Stomach (tissue), 9 donors: Measurements from ENCODE around the gene ANO1. TPM values are rescaled to one million over a fixed set of nuclear protein-coding genes. Genes with fewer than 3 reads are reported as not detected.

Experiments
- DNase-seq, 2 donors: peaks; one replicate each; pipeline versions ENCODE4 v3.0.0 to v3.0.0-alpha.2; 2013 to 2019
- H3K27ac ChIP-seq, 5 donors: fragments of 200-600 bp in 4 of 5; sonication (generic) in 4 of 5; one replicate each; pipeline ENCODE4 v1.5.1; 2013 to 2019; ENCODE audit warnings: mild to moderate bottlenecking in 1 of 5, moderate library complexity in 1 of 5
- H3K27me3 ChIP-seq, 3 donors: fragments of 200-600 bp; sonication (generic); one replicate each; pipeline ENCODE4 v1.5.1; 2017 to 2019; ENCODE audit warnings: mixed run types in 1 of 3
- H3K36me3 ChIP-seq, 4 donors: fragments of 200-600 bp; sonication (generic); 1 replicate in 3 of 4; 2 replicates in 1 of 4; pipeline ENCODE4 v1.5.1; 2016 to 2019
- H3K4me1 ChIP-seq, 4 donors: fragments of 200-600 bp; sonication (generic); one replicate each; pipeline ENCODE4 v1.5.1; 2016 to 2019
- H3K4me3 ChIP-seq, 4 donors: fragments of 200-600 bp; sonication (generic) in 3 of 4; one replicate each; pipeline ENCODE4 v1.5.1; 2016 to 2019; ENCODE audit warnings: mild to moderate bottlenecking in 1 of 4
- H3K9me3 ChIP-seq, 4 donors: fragments of 200-600 bp; sonication (generic); one replicate each; pipeline ENCODE4 v1.5.1; 2016 to 2019
- CTCF ChIP-seq, 7 experiments: fragments of 450-650 bp in 4 of 7; fragments of 200-600 bp in 3 of 7; sonication (generic) in 3 of 7; IDR thresholded peaks; one replicate each; pipeline ENCODE4 v1.5.1; 2016 to 2019; ENCODE audit warnings: antibody characterized with exemption in 7 of 7, control low read depth in 2 of 7, mild to moderate bottlenecking in 1 of 7
- EP300 ChIP-seq: sonication (generic); formaldehyde crosslinking; IDR thresholded peaks from one replicate; pipeline ENCODE4 v1.6.1; 2017; ENCODE audit warnings: antibody characterized with exemption
- POLR2A ChIP-seq, 4 donors: fragments of 450-650 bp; IDR thresholded peaks; one replicate each; pipeline ENCODE4 v1.6.1; 2016; ENCODE audit warnings: antibody characterized with exemption in 4 of 4, control low read depth in 2 of 4, mild to moderate bottlenecking in 1 of 4, moderate library complexity in 1 of 4
- POLR2AphosphoS5 ChIP-seq, 3 donors: sonication (generic); formaldehyde crosslinking; IDR thresholded peaks; one replicate each; pipeline ENCODE4 v1.6.1; 2016; ENCODE audit warnings: antibody characterized with exemption in 3 of 3
- WGBS, 5 donors: extraction: QIAGEN DNeasy Blood & Tissue Kit in 3 of 5; methylation state at CpG; one replicate each; pipeline versions ENCODE4 v1.1.5 to v1.1.7; 2013 to 2018; 5-methylcytosine and 5-hydroxymethylcytosine counted together
- intact Hi-C: fragments of 100-400 bp; cut with DNase I; formaldehyde crosslinking; loops from one replicate; pipeline ENCODE4 v1.15.1; 2023; ENCODE audit warnings: low total_unique reads
- polyA plus RNA-seq, 3 donors: library from polyadenylated mRNA; stranded (reverse); fragments of 200-250 nt; gene quantifications; one replicate each; pipeline ENCODE4 v1.2.3, GENCODE V29; 2013
- total RNA-seq, 5 donors: library from RNA; depleted of rRNA; stranded (reverse); fragments of >200 nt; gene quantifications; one replicate each; pipeline versions ENCODE4 v1.1.0 to v1.2.3, GENCODE V29; 2014 to 2016
- donor health status: healthy with polysubstance abuse.
- donor health status: Bipolar disorder and iron deficiency.
- donor health status: healthy.

ANO1 gene
- total and polyA plus RNA-seq, 8 donors = 1.8 to 69.6 (median 12.9) TPM

GRCh38 chr11:70082829-70083228, 4.7 kb downstream of the ANO1 start:
- intact Hi-C loops = no loop called here
- no peaks in the 10 kb centered on the region for H3K36me3 ChIP-seq
- TF ChIP-seq CTCF (IDR thresholded peaks at IDR 0.05) = no peak
- TF ChIP-seq EP300 = no peak
- no peak for TF ChIP-seq POLR2A (IDR thresholded peaks at IDR 0.05)
- no peak for TF ChIP-seq POLR2AphosphoS5 (IDR thresholded peaks at IDR 0.05)
- peaks cover 0 to 12% (median 8%) of the 10 kb centered on the region in 4 donors for H3K4me1 ChIP-seq
- H3K27me3 ChIP-seq = peaks cover 0 to 77% (median 12%) of the 10 kb centered on the region in 3 donors
- 79 to 90% (median 81%) methylated on average over 4 of the region's 4 CpGs for WGBS, 5 donors
- H3K27ac ChIP-seq = no peak overlapping the region
- no peaks in the 10 kb centered on the region for H3K9me3 ChIP-seq
- no peak overlapping the region for H3K4me3 ChIP-seq
- DNase-seq = no peak

- H3K9me3 ChIP-seq = no peaks in the 10 kb centered on the region
- peaks cover 0 to 63% (median 3%) of the 10 kb centered on the region in 3 donors for H3K27me3 ChIP-seq
- H3K36me3 ChIP-seq = no peaks in the 10 kb centered on the region
- 84 to 97% (median 89%) methylated on average over 12 to 15 of the region's 15 CpGs for WGBS, 5 donors
- no peak overlapping the region for H3K27ac ChIP-seq
- peaks cover 0 to 7% (median 1%) of the 10 kb centered on the region in 4 donors for H3K4me1 ChIP-seq
- H3K4me3 ChIP-seq = no peak overlapping the region
- intact Hi-C loops = no loop called here
- TF ChIP-seq POLR2AphosphoS5 (IDR thresholded peaks at IDR 0.05) (no peak), EP300 (no peak), CTCF (IDR thresholded peaks at IDR 0.05) (no peak)
- DNase-seq = no peak
These were observed 6.2 kb downstream of the ANO1 start for GRCh38 chr11:70084046-70084984.

- no peaks in the 10 kb centered on the region for H3K36me3 ChIP-seq
- intact Hi-C loops = no loop called here
- H3K27ac ChIP-seq = no peak overlapping the region
- peaks cover 0 to 47% (median 0%) of the 10 kb centered on the region in 3 donors for H3K27me3 ChIP-seq
- no peak overlapping the region for H3K4me3 ChIP-seq
- TF ChIP-seq POLR2AphosphoS5 (IDR thresholded peaks at IDR 0.05) (no peak), CTCF (IDR thresholded peaks at IDR 0.05) (no peak)
- no peaks in the 10 kb centered on the region for H3K4me1 ChIP-seq
- no peaks in the 10 kb centered on the region for H3K9me3 ChIP-seq
- 76 to 86% (median 82%) methylated on average over 25 to 30 of the region's 30 CpGs for WGBS, 5 donors
- DNase-seq = no peak
These were observed 8.0 kb downstream of the ANO1 start for GRCh38 chr11:70085815-70086769.

GRCh38 chr11:70087446-70088167, 9.5 kb downstream of the ANO1 start:
- DNase-seq = no peak
- H3K4me3 ChIP-seq = no peak overlapping the region
- intact Hi-C loops = no loop called here
- no peaks in the 10 kb centered on the region for H3K4me1 ChIP-seq
- H3K27me3 ChIP-seq = peaks cover 0 to 42% (median 0%) of the 10 kb centered on the region in 3 donors
- no peaks in the 10 kb centered on the region for H3K36me3 ChIP-seq
- H3K27ac ChIP-seq = no peak overlapping the region
- TF ChIP-seq CTCF (IDR thresholded peaks at IDR 0.05) (no peak), POLR2A (IDR thresholded peaks at IDR 0.05) (no peak)
- no peaks in the 10 kb centered on the region for H3K9me3 ChIP-seq
- WGBS, 5 donors = 75 to 84% (median 77%) methylated on average over 15 to 32 of the region's 32 CpGs
